SU-DHL-6 (cell line): Measurements from ENCODE around the gene SPESP1.

Source experiments
- CTCF ChIP-seq: fragments of 200-600 bp; sonication (generic); IDR thresholded peaks from one replicate; pipeline ENCODE4 v1.5.1; 2017; ENCODE audit warnings: antibody characterized with exemption, mild to moderate bottlenecking, low read length, moderate library complexity; ENCODE audit not compliant: insufficient read depth, poor library complexity, severe bottlenecking
- EZH2phosphoT487 ChIP-seq: fragments of 200-600 bp; sonication (generic), shearing (Covaris generic); conservative IDR thresholded peaks from 2 replicates; pipeline ENCODE4 v1.6.1; 2018; ENCODE audit warnings: mild to moderate bottlenecking, antibody characterized with exemption, low read length, moderate library complexity, mixed read lengths

- no peak for TF ChIP-seq CTCF
- TF ChIP-seq EZH2phosphoT487 = no peak
These were observed 9.2 kb downstream of the SPESP1 start for GRCh38 chr15:68939501-68939900.
